ENCODE results near the gene FBXO7. TPM values are rescaled to one million over a fixed set of nuclear protein-coding genes. Genes with fewer than 3 reads are reported as not detected.
A peak's percentile ranks its signal among the peaks of the same experiment; 100 is the strongest.

The FBXO7 gene
- total RNA-seq, 4 donors from 2014 or later = 73.4 to 95.1 (median 87.3) TPM

- no peak for ATAC-seq
- H3K36me3 ChIP-seq = no peaks in the 10 kb centered on the region
- H3K4me3 ChIP-seq = no peak overlapping the region
- TF ChIP-seq POLR2AphosphoS5 (IDR thresholded peaks at IDR 0.05) (no peak), POLR2A (IDR thresholded peaks at IDR 0.05) (no peak), EP300 (IDR thresholded peaks at IDR 0.05) (no peak)
- TF ChIP-seq, protein P1, sequence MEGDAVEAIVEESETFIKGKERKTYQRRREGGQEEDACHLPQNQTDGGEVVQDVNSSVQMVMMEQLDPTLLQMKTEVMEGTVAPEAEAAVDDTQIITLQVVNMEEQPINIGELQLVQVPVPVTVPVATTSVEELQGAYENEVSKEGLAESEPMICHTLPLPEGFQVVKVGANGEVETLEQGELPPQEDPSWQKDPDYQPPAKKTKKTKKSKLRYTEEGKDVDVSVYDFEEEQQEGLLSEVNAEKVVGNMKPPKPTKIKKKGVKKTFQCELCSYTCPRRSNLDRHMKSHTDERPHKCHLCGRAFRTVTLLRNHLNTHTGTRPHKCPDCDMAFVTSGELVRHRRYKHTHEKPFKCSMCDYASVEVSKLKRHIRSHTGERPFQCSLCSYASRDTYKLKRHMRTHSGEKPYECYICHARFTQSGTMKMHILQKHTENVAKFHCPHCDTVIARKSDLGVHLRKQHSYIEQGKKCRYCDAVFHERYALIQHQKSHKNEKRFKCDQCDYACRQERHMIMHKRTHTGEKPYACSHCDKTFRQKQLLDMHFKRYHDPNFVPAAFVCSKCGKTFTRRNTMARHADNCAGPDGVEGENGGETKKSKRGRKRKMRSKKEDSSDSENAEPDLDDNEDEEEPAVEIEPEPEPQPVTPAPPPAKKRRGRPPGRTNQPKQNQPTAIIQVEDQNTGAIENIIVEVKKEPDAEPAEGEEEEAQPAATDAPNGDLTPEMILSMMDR (IDR thresholded peaks at IDR 0.05) = no peak
- H3K27ac ChIP-seq = peak overlapping the region in 3 of 4 donors; percentile 48 to 72 (median 66)
- H3K4me1 ChIP-seq = peaks cover 0 to 50% (median 14%) of the 10 kb centered on the region in 3 donors
- 75 to 82% methylated on average over 5 to 8 of the region's 8 CpGs for WGBS, 2 donors (ENCODE audit: low coverage in 1 of 2)
- H3K27me3 ChIP-seq = no peaks in the 10 kb centered on the region
- H3K9me3 ChIP-seq = no peaks in the 10 kb centered on the region
Measured at GRCh38 chr22:32542066-32542676, 67.6 kb downstream of the FBXO7 start.

DNA sequence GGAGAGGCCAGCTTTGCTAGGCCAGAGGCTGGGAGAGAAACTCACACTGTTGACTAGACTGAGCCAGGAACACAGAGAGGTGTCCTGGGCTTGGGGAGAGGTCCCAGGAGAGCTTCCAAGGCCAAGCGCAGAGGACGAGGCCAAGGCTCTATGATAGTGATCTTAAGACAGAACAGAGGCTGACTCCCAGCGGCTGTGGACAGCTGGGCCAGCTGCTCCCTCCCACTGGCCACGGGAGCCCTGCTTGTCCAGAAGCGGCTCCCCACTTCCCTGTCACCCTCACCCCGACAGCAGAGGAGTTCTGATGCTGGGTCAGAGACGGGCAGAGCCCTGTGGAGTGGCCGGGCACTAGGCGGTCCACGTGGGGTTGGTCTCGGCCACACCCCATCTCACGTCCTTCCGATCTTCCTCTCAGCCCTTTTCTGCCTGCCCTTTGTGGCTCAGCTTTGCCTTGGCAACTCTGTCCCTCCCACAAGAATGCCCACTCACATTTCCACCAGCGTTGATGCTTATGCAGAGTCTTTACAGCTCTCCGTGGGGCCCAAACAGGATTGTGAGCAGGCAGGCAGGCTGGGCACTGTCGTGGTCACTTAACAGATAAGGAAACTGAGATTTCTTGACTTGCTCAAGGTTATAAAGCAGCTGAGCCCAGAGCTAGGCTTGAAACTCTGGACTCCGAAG, 68.2 kb downstream of the FBXO7 start:
- no peak overlapping the region for H3K4me3 ChIP-seq
- peak overlapping the region in 3 of 4 donors; percentile 48 to 72 (median 66) for H3K27ac ChIP-seq
- ATAC-seq = peak; percentile 79
- H3K36me3 ChIP-seq = no peaks in the 10 kb centered on the region
- H3K9me3 ChIP-seq = no peaks in the 10 kb centered on the region
- TF ChIP-seq EP300 (IDR thresholded peaks at IDR 0.05) (no peak), POLR2A (IDR thresholded peaks at IDR 0.05) (no peak), POLR2AphosphoS5 (IDR thresholded peaks at IDR 0.05) (peak; percentile 19)
- TF ChIP-seq, protein P1 (IDR thresholded peaks at IDR 0.05) = no peak
- 56 to 60% methylated on average over 2 to 14 of the region's 17 CpGs for WGBS, 2 donors (ENCODE audit: low coverage in 1 of 2)
- peaks cover 0 to 50% (median 14%) of the 10 kb centered on the region in 3 donors for H3K4me1 ChIP-seq
- no peaks in the 10 kb centered on the region for H3K27me3 ChIP-seq

DNA sequence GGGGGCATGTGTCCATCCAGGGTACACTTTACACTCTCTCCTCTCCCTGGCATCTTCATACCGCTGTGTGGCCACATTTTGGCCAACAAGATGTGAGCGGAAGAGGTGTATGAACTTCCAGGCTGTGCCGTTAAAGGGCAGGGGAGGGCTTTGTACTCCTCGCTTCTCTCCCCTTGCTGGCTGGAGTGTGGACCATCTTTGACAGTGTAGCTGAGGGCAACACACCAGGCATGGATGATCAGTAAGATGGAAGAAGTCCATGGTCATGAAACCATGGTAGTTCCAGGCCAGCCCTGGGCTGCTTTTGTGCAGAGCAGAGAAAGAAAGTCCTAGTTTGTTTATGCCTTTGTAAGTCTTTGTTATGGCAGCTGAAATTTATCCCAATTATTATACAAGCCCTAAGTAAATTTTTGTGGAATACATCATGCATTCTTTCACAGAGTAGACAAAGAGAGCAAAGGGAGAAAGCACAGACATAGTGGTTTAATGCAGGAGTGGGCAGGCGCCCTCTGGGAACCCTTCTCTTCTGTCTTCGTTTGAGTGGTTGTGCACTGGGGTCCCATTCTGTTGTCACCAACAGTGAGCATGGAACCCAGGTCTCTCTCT, 70.4 kb downstream of the FBXO7 start:
- no peaks in the 10 kb centered on the region for H3K9me3 ChIP-seq
- H3K4me3 ChIP-seq = no peak overlapping the region
- ATAC-seq = peak; percentile 23
- 75 to 85% methylated on average over 3 to 6 of the region's 6 CpGs for WGBS, 2 donors (ENCODE audit: low coverage in 1 of 2)
- no peaks in the 10 kb centered on the region for H3K27me3 ChIP-seq
- H3K36me3 ChIP-seq = no peaks in the 10 kb centered on the region
- TF ChIP-seq POLR2A (IDR thresholded peaks at IDR 0.05) = no peak
- no peak for TF ChIP-seq POLR2AphosphoS5 (IDR thresholded peaks at IDR 0.05)
- TF ChIP-seq EP300 (IDR thresholded peaks at IDR 0.05) = no peak
- TF ChIP-seq, protein P1 (IDR thresholded peaks at IDR 0.05) = no peak
- H3K27ac ChIP-seq = peak overlapping the region in 3 of 4 donors; percentile 52 to 62 (median 60)
- peaks cover 0 to 46% (median 14%) of the 10 kb centered on the region in 3 donors for H3K4me1 ChIP-seq

- no peaks in the 10 kb centered on the region for H3K27me3 ChIP-seq
- H3K27ac ChIP-seq = peak overlapping the region in 3 of 4 donors; percentile 52 to 62 (median 60)
Measured at GRCh38 chr22:32545801-32546200, 71.2 kb downstream of the FBXO7 start.

More at GRCh38 chr22:32545801-32546200, 71.2 kb downstream of the FBXO7 start:
- no peaks in the 10 kb centered on the region for H3K36me3 ChIP-seq
- no peak overlapping the region for H3K4me3 ChIP-seq
- H3K9me3 ChIP-seq = no peaks in the 10 kb centered on the region
- ATAC-seq = peak; percentile 54
- TF ChIP-seq, protein P1 (IDR thresholded peaks at IDR 0.05) = no peak
- TF ChIP-seq POLR2A (IDR thresholded peaks at IDR 0.05) (no peak), POLR2AphosphoS5 (IDR thresholded peaks at IDR 0.05) (no peak)
- WGBS, 2 donors (ENCODE audit: low coverage in 1 of 2) = 80 to 89% methylated on average over 3 to 4 of the region's 4 CpGs
- H3K4me1 ChIP-seq = peaks cover 0 to 43% (median 14%) of the 10 kb centered on the region in 3 donors

Measured in gastroesophageal sphincter (tissue), 4 donors.